ENCODE measurements around the gene BHMT2. TPM values are rescaled to one million over a fixed set of nuclear protein-coding genes. Genes with fewer than 3 reads are reported as not detected.

The BHMT2 gene
- total RNA-seq, 2 donors from 2014 or later, result 0.40 to 0.90 TPM

- TF ChIP-seq, protein P1, sequence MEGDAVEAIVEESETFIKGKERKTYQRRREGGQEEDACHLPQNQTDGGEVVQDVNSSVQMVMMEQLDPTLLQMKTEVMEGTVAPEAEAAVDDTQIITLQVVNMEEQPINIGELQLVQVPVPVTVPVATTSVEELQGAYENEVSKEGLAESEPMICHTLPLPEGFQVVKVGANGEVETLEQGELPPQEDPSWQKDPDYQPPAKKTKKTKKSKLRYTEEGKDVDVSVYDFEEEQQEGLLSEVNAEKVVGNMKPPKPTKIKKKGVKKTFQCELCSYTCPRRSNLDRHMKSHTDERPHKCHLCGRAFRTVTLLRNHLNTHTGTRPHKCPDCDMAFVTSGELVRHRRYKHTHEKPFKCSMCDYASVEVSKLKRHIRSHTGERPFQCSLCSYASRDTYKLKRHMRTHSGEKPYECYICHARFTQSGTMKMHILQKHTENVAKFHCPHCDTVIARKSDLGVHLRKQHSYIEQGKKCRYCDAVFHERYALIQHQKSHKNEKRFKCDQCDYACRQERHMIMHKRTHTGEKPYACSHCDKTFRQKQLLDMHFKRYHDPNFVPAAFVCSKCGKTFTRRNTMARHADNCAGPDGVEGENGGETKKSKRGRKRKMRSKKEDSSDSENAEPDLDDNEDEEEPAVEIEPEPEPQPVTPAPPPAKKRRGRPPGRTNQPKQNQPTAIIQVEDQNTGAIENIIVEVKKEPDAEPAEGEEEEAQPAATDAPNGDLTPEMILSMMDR (IDR thresholded peaks at IDR 0.05), result no peak
- intact Hi-C loops (cut with DNase I), result no loop called here
- no peaks in the 10 kb centered on the region for H3K36me3 ChIP-seq
- H3K27me3 ChIP-seq, result no peaks in the 10 kb centered on the region
- no peak overlapping the region for H3K4me3 ChIP-seq
- no peak overlapping the region for H3K9ac ChIP-seq (ENCODE audit: low read depth in 2 of 2, low read length in 2 of 2)
- H3K4me1 ChIP-seq, result no peaks in the 10 kb centered on the region
- no peak for DNase-seq
- H3K27ac ChIP-seq, result no peak overlapping the region
- no peaks in the 10 kb centered on the region for H3K9me3 ChIP-seq
Observed at GRCh38 chr5:79032782-79033181, 36.8 kb upstream of the BHMT2 start.

DNA sequence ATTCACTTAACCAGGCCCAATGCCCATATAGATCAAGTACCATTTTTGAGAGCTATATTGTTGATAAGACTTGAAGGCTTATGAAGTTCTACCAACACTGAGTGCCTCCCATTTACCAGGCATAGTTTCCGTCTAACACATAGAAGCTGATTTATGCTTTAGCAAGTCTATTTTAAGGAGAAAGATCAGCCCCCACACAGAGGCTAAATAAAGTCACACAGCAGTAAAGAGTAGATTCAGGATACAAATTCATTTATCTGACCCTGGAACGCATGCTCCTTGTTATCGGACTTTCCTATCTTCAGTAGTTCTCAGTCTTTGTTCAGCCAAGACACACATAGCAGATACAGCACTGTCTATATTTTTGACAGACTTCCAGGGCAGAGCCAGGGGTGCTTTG is 34.3 kb upstream of the BHMT2 start:
- no peak for DNase-seq
- Histone ChIP-seq H3K4me3 (no peak overlapping the region), H3K9ac (ENCODE audit: low read depth in 2 of 2, low read length in 2 of 2) (no peak overlapping the region), H3K4me1 (no peaks in the 10 kb centered on the region), H3K27me3 (no peaks in the 10 kb centered on the region), H3K9me3 (no peaks in the 10 kb centered on the region), H3K27ac (no peak overlapping the region), H3K36me3 (no peaks in the 10 kb centered on the region)
- intact Hi-C loops (cut with DNase I), result no loop called here
- TF ChIP-seq, protein P1 (IDR thresholded peaks at IDR 0.05), result no peak

DNA sequence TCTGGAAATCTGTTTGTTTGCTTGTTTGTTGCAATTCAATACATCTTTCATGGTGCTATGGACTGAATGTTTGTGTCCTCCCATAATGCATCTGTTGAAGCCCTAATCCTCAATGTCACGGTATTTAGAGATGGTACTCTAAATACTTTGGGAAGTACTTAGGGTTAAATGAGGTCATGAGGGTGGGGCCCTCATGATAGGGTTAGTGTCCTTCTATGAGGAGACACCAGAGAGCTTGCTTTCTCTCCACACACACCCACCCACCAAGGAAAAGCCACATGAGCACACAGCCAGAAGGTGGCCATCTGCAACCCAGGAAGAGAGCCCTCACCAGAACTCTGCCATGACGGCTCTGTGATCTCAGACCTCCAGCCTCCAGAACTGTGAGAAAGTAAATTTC is 32.8 kb upstream of the BHMT2 start:
- H3K27ac ChIP-seq, result no peak overlapping the region
- DNase-seq, result no peak
- TF ChIP-seq, protein P1 (IDR thresholded peaks at IDR 0.05), result no peak
- no peaks in the 10 kb centered on the region for H3K9me3 ChIP-seq
- H3K4me1 ChIP-seq, result no peaks in the 10 kb centered on the region
- H3K27me3 ChIP-seq, result no peaks in the 10 kb centered on the region
- H3K4me3 ChIP-seq, result no peak overlapping the region
- intact Hi-C loops (cut with DNase I), result no loop called here
- H3K9ac ChIP-seq (ENCODE audit: low read depth in 2 of 2, low read length in 2 of 2), result no peak overlapping the region
- no peaks in the 10 kb centered on the region for H3K36me3 ChIP-seq

DNA sequence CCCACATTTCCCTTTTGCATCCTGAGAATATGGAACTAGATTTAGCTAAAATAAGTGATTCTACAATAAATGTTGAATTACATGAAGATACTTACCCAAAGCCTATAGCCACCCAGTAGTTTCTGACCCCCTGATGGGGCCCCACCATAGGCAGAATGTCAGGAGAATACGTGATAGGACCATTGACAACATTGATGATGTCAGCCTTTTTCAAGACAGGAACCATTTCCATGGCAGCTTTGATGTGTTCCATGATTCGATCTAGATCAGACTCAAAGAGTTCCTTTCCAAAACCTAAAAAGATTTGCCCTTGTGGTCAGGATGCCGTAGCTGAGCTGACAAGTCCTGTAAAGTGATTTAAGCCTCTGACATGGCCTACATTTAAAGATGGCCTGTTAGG is 27.4 kb upstream of the BHMT2 start:
- Histone ChIP-seq H3K9ac (ENCODE audit: low read depth in 2 of 2, low read length in 2 of 2) (no peak overlapping the region), H3K36me3 (no peaks in the 10 kb centered on the region), H3K4me3 (no peak overlapping the region), H3K27me3 (no peaks in the 10 kb centered on the region), H3K9me3 (no peaks in the 10 kb centered on the region), H3K4me1 (no peaks in the 10 kb centered on the region), H3K27ac (no peak overlapping the region)
- intact Hi-C loops (cut with DNase I), result no loop called here
- no peak for DNase-seq
- TF ChIP-seq, protein P1 (IDR thresholded peaks at IDR 0.05), result no peak

GRCh38 chr5:79047199-79047598 is 22.4 kb upstream of the BHMT2 start:
- no peaks in the 10 kb centered on the region for H3K36me3 ChIP-seq
- intact Hi-C loops (cut with DNase I), result no loop called here
- no peaks in the 10 kb centered on the region for H3K4me1 ChIP-seq
- no peak overlapping the region for H3K4me3 ChIP-seq
- H3K9me3 ChIP-seq, result no peaks in the 10 kb centered on the region
- H3K9ac ChIP-seq (ENCODE audit: low read depth in 2 of 2, low read length in 2 of 2), result no peak overlapping the region
- no peak overlapping the region for H3K27ac ChIP-seq
- TF ChIP-seq, protein P1 (IDR thresholded peaks at IDR 0.05), result no peak
- no peak for DNase-seq
- H3K27me3 ChIP-seq, result no peaks in the 10 kb centered on the region

- Histone ChIP-seq H3K27ac (no peak overlapping the region), H3K9ac (ENCODE audit: low read depth in 2 of 2, low read length in 2 of 2) (no peak overlapping the region), H3K9me3 (no peaks in the 10 kb centered on the region), H3K27me3 (no peaks in the 10 kb centered on the region), H3K4me1 (no peaks in the 10 kb centered on the region), H3K4me3 (no peak overlapping the region), H3K36me3 (no peaks in the 10 kb centered on the region)
- intact Hi-C loops (cut with DNase I), result no loop called here
- no peak for DNase-seq
- TF ChIP-seq, protein P1 (IDR thresholded peaks at IDR 0.05), result no peak
Observed at GRCh38 chr5:79048437-79048836, 21.1 kb upstream of the BHMT2 start.
